Ishikawa (cell line): ENCODE data around the gene COX4I2.

Experiments
- CREB1 ChIP-seq: IDR thresholded peaks from 2 replicates; pipeline ENCODE4 v1.6.1; 2012; ENCODE audit warnings: low read depth
- MAX ChIP-seq: IDR thresholded peaks from 2 replicates; pipeline ENCODE4 v1.6.1; 2012
- RAD21 ChIP-seq: IDR thresholded peaks from 2 replicates; pipeline ENCODE4 v1.6.1; 2012; ENCODE audit warnings: low read depth
- YY1 ChIP-seq: IDR thresholded peaks from 2 replicates; pipeline ENCODE4 v1.6.1; 2012; ENCODE audit warnings: low read depth
- TF ChIP-seq, protein P1 (sequence below): IDR thresholded peaks from 2 replicates; pipeline ENCODE4 v1.6.1; 2012; ENCODE audit warnings: low read depth, mild to moderate bottlenecking

DNA sequence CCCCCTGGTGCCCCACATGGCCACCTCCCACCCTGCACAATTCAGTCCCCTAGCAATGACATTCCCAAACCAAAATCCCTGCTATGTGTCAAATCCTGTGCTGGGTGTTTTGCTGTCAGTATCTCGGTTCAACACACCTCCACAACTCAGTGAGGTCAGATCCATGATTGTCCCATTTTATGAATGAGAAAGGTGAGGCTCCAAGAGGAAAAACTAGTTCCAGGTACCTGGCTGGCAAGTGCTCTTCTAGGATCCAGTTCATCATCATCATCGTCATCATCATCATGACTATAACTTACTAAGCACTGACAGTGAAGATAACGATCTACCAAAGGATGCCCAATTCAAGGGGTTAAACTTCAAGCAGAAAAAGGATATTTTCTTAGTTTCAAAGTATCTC is 17.5 kb upstream of the COX4I2 start:
- TF ChIP-seq MAX (no peak), CREB1 (no peak), RAD21 (no peak), YY1 (no peak)
- TF ChIP-seq, protein P1, sequence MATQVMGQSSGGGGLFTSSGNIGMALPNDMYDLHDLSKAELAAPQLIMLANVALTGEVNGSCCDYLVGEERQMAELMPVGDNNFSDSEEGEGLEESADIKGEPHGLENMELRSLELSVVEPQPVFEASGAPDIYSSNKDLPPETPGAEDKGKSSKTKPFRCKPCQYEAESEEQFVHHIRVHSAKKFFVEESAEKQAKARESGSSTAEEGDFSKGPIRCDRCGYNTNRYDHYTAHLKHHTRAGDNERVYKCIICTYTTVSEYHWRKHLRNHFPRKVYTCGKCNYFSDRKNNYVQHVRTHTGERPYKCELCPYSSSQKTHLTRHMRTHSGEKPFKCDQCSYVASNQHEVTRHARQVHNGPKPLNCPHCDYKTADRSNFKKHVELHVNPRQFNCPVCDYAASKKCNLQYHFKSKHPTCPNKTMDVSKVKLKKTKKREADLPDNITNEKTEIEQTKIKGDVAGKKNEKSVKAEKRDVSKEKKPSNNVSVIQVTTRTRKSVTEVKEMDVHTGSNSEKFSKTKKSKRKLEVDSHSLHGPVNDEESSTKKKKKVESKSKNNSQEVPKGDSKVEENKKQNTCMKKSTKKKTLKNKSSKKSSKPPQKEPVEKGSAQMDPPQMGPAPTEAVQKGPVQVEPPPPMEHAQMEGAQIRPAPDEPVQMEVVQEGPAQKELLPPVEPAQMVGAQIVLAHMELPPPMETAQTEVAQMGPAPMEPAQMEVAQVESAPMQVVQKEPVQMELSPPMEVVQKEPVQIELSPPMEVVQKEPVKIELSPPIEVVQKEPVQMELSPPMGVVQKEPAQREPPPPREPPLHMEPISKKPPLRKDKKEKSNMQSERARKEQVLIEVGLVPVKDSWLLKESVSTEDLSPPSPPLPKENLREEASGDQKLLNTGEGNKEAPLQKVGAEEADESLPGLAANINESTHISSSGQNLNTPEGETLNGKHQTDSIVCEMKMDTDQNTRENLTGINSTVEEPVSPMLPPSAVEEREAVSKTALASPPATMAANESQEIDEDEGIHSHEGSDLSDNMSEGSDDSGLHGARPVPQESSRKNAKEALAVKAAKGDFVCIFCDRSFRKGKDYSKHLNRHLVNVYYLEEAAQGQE: no peak
